ENCODE measurements around the gene CNOT2. TPM values are rescaled to one million over a fixed set of nuclear protein-coding genes. Genes with fewer than 3 reads are reported as not detected.

The CNOT2 gene
- total and polyA plus RNA-seq, 2 donors (not counting 3 experiments of a cell fraction or from before 2014, with no cell fraction given), result 52.2 to 79.7 TPM

DNA sequence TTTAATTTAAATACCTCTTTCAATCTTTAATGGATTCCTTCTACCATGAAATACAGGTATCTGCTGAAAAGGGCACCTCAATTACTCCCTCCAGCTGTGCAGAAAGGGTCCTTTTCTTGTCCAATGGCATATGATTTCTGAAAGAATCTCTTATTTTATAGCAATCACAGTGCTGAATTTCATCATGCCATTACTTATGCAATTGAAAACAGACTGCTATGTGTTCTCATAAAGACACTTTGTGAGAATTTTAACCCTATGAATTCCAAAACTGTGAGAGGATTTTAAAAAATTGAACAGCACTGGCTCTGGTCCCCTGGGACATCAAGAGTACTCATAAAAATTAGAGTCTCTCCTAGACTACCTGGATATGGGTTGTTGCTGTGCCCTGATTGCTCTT lies 45.9 kb upstream of the CNOT2 start:
- Histone ChIP-seq H3K36me3 (ENCODE audit: control insufficient read depth in 2 of 2, extremely low read depth in 1 of 2, insufficient read depth in 2 of 2, low read length in 2 of 2) (no peaks in the 10 kb centered on the region), H3K4me3 (replicated peaks in 1 of 3; ENCODE audit: insufficient read depth in 1 of 3, low read depth in 1 of 3, low read length in 3 of 3) (no peak overlapping the region), H3K9me1 (replicated peaks; ENCODE audit: control insufficient read depth, extremely low read depth, insufficient read depth, low read length) (no peaks in the 10 kb centered on the region), H4K20me1 (replicated peaks; ENCODE audit: control insufficient read depth, extremely low read depth, insufficient read depth, low read length) (no peaks in the 10 kb centered on the region), H3K4me2 (ENCODE audit: insufficient read depth, low read length) (no peak overlapping the region), H3K9ac (replicated peaks; ENCODE audit: extremely low read depth, insufficient read depth, low read length) (no peak overlapping the region), H3K79me2 (ENCODE audit: control insufficient read depth, insufficient read depth, low read length) (no peaks in the 10 kb centered on the region), H3K27me3 (ENCODE audit: control insufficient read depth in 2 of 2, insufficient read depth in 2 of 2, low read length in 2 of 2) (no peaks in the 10 kb centered on the region), H3K27ac (ENCODE audit: insufficient read depth, low read depth, low read length) (no peak overlapping the region), H2AFZ (ENCODE audit: low read depth, low read length) (no peak overlapping the region), H3K4me1 (ENCODE audit: control insufficient read depth, extremely low read depth, insufficient read depth, low read length) (no peaks in the 10 kb centered on the region), H3K9me3 (replicated peaks; ENCODE audit: control insufficient read depth, insufficient read depth, low read length) (no peaks in the 10 kb centered on the region)
- ChIA-PET CTCF (interaction anchor here (0.7 kb wide), 1 partner anchor 8 kb away, joined by 3 read pairs; no protein-coding TSS in a partner anchor), POLR2A (no interaction called here)
- TF ChIP-seq POLR2A (IDR thresholded peaks at IDR 0.05; ENCODE audit: low read depth, low read length) (no peak), EZH2 (IDR thresholded peaks at IDR 0.05; ENCODE audit: borderline replicate concordance, low read depth, low read length, severe bottlenecking) (no peak), POLR2AphosphoS5 (IDR thresholded peaks at IDR 0.05; ENCODE audit: insufficient read depth, low read depth, low read length) (no peak), FOS (IDR thresholded peaks at IDR 0.05; ENCODE audit: borderline replicate concordance, insufficient read depth, low read length) (no peak), GATA2 (IDR thresholded peaks at IDR 0.05; ENCODE audit: insufficient read depth, insufficient read length, low read depth, low read length) (no peak), JUN (IDR thresholded peaks at IDR 0.05; ENCODE audit: borderline replicate concordance, insufficient read depth, insufficient read length, low read depth) (no peak), MYC (IDR thresholded peaks at IDR 0.05; ENCODE audit: low read depth, low read length) (no peak)
- TF ChIP-seq, protein P1, sequence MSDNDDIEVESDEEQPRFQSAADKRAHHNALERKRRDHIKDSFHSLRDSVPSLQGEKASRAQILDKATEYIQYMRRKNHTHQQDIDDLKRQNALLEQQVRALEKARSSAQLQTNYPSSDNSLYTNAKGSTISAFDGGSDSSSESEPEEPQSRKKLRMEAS (IDR thresholded peaks at IDR 0.05; ENCODE audit: insufficient read depth, insufficient read length), result no peak
- TF ChIP-seq, protein P2, sequence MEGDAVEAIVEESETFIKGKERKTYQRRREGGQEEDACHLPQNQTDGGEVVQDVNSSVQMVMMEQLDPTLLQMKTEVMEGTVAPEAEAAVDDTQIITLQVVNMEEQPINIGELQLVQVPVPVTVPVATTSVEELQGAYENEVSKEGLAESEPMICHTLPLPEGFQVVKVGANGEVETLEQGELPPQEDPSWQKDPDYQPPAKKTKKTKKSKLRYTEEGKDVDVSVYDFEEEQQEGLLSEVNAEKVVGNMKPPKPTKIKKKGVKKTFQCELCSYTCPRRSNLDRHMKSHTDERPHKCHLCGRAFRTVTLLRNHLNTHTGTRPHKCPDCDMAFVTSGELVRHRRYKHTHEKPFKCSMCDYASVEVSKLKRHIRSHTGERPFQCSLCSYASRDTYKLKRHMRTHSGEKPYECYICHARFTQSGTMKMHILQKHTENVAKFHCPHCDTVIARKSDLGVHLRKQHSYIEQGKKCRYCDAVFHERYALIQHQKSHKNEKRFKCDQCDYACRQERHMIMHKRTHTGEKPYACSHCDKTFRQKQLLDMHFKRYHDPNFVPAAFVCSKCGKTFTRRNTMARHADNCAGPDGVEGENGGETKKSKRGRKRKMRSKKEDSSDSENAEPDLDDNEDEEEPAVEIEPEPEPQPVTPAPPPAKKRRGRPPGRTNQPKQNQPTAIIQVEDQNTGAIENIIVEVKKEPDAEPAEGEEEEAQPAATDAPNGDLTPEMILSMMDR (IDR thresholded peaks at IDR 0.05; ENCODE audit: extremely low read depth in 1 of 2, insufficient read depth in 1 of 2, low read depth in 1 of 2, low read length in 2 of 2), result no peak
- dilution Hi-C loops (cut with MboI; ENCODE audit: extremely low pct_ligation_motif_present, low sequenced_read_pairs) (no loop called here), intact Hi-C loops (cut with micrococcal nuclease) (no loop called here)
- FAIRE-seq (no peak), DNase-seq (ENCODE audit: low read depth, low spot score) (no peak)
- no TSS peak for BruUV-seq (replicated peaks)

All from endothelial cell of umbilical vein (primary cell).